ENCODE data around the gene RSRC2. TPM values are rescaled to one million over a fixed set of nuclear protein-coding genes. Genes with fewer than 3 reads are reported as not detected.
"Not testable (repeated sequence)": the region's sequence is repeated elsewhere in the genome, so short reads cannot be mapped to it uniquely, and the experiment has no call there.

The RSRC2 gene
- total RNA-seq, 1 experiment from 2014 or later = 64.9 TPM

DNA sequence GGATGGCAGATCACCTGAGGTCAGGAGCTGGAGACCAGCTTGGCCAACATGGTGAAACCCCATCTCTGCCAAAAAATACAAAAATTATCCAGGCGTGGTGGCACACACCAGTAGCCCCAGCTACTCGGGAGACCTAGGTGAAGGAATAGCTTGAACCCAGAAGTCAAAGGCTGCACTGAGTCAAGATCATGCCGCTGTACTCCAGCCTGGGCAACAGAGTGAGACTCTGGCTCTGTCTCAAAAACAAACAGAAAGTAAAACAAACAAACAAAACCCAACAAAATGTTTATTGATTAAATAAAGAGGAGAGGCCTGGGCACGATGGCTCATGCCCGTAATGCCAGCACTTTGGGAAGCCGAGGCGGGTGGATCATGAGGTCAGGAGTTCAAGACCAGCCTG is 31.5 kb downstream of the RSRC2 start:
- H3K36me3 Mint-ChIP-seq (ENCODE audit: insufficient read depth in 1 of 3, low read depth in 3 of 3) = peaks cover 21 to 47% (median 46%) of the 10 kb centered on the region in 3 experiments
- Histone ChIP-seq H4K5ac (ENCODE audit: insufficient read length, low read depth, low read length) (no peak overlapping the region), H3K4me1 (ENCODE audit: insufficient read depth, low read length) (no peaks in the 10 kb centered on the region), H2AK5ac (ENCODE audit: insufficient read length, low read length) (no peak overlapping the region), H3K9me3 (ENCODE audit: control insufficient read depth, low read depth, low read length) (no peaks in the 10 kb centered on the region), H3K4me2 (ENCODE audit: insufficient read depth, insufficient read length, low read length) (no peak overlapping the region), H3K79me2 (ENCODE audit: insufficient read depth, low read length) (no peaks in the 10 kb centered on the region; the same call in 1 of the 2 replicates), H4K20me1 (ENCODE audit: control insufficient read depth, insufficient read depth, insufficient read length) (no peaks in the 10 kb centered on the region), H2BK15ac (ENCODE audit: low read depth, low read length) (no peak overlapping the region), H2BK12ac (ENCODE audit: insufficient read length, low read depth, low read length) (no peak overlapping the region), H2BK5ac (ENCODE audit: insufficient read length, low read length) (no peak overlapping the region), H3K4ac (ENCODE audit: low read depth, low read length) (no peak overlapping the region), H3K23me2 (ENCODE audit: insufficient read length, low read depth, low read length, poor library complexity, severe bottlenecking) (no peaks in the 10 kb centered on the region), H3K18ac (ENCODE audit: insufficient read length, low read depth, low read length) (no peak overlapping the region), H3K27me3 (ENCODE audit: insufficient read depth, low read length) (no peaks in the 10 kb centered on the region), H3K23ac (ENCODE audit: insufficient read length, low read depth, low read length) (no peak overlapping the region), H2BK20ac (ENCODE audit: low read depth, low read length, poor library complexity, severe bottlenecking) (no peak overlapping the region), H2AFZ (ENCODE audit: low read length) (no peak overlapping the region), H3K14ac (ENCODE audit: insufficient read depth, low read length) (no peak overlapping the region), H3K79me1 (ENCODE audit: insufficient read depth, low read depth, low read length, poor library complexity, severe bottlenecking) (peaks cover 3% of the 10 kb centered on the region), H4K8ac (replicated peaks; ENCODE audit: insufficient read length, low read depth, low read length) (no peak overlapping the region), H3K9ac (ENCODE audit: extremely low read depth, insufficient read length, low read length) (no peak overlapping the region), H3K27ac (ENCODE audit: insufficient read length, low read depth, low read length) (no peak overlapping the region), H3T11ph (ENCODE audit: low read length) (no peak overlapping the region), H2BK120ac (ENCODE audit: low read depth, low read length, poor library complexity, severe bottlenecking) (no peak overlapping the region), H4K91ac (ENCODE audit: insufficient read length, low read depth, low read length) (no peak overlapping the region), H3K56ac (ENCODE audit: insufficient read length, low read depth, low read length) (no peak overlapping the region)
- no peak for DNase-seq
- H3K27ac Mint-ChIP-seq = no peak overlapping the region
- WGBS (ENCODE audit: extremely low coverage, insufficient read length, low lambda C conversion rate) = no CpG with 5 or more reads among the region's 7 CpGs
- H3K27me3 Mint-ChIP-seq (ENCODE audit: low read depth) = no peaks in the 10 kb centered on the region
- no peak for TF ChIP-seq CTCF (conservative IDR thresholded peaks at IDR 0.05)
- no peaks in the 10 kb centered on the region for H3K9me3 Mint-ChIP-seq
- H3K4me1 Mint-ChIP-seq = peaks cover 6 to 10% of the 10 kb centered on the region in 2 experiments
- no peak overlapping the region for H3K4me3 Mint-ChIP-seq

GRCh38 chr12:122493222-122493621 is 33.5 kb downstream of the RSRC2 start:
- not testable (repeated sequence) for H3K27ac ChIP-seq (ENCODE audit: insufficient read length, low read depth, low read length); H2BK20ac ChIP-seq (ENCODE audit: low read depth, low read length, poor library complexity, severe bottlenecking); H3K4me1 ChIP-seq (ENCODE audit: insufficient read depth, low read length); H3K27me3 ChIP-seq (ENCODE audit: insufficient read depth, low read length); H2BK120ac ChIP-seq (ENCODE audit: low read depth, low read length, poor library complexity, severe bottlenecking); H4K5ac ChIP-seq (ENCODE audit: insufficient read length, low read depth, low read length); H3K14ac ChIP-seq (ENCODE audit: insufficient read depth, low read length); H3K4ac ChIP-seq (ENCODE audit: low read depth, low read length); H2AFZ ChIP-seq (ENCODE audit: low read length); H3K4me3 Mint-ChIP-seq; H3K56ac ChIP-seq (ENCODE audit: insufficient read length, low read depth, low read length); H2BK15ac ChIP-seq (ENCODE audit: low read depth, low read length); H3K27me3 Mint-ChIP-seq (ENCODE audit: low read depth); H2BK12ac ChIP-seq (ENCODE audit: insufficient read length, low read depth, low read length); DNase-seq; H3K9me3 Mint-ChIP-seq; H3K27ac Mint-ChIP-seq; H4K20me1 ChIP-seq (ENCODE audit: control insufficient read depth, insufficient read depth, insufficient read length); H3K18ac ChIP-seq (ENCODE audit: insufficient read length, low read depth, low read length); H2BK5ac ChIP-seq (ENCODE audit: insufficient read length, low read length); H3K79me1 ChIP-seq (ENCODE audit: insufficient read depth, low read depth, low read length, poor library complexity, severe bottlenecking); H3K23ac ChIP-seq (ENCODE audit: insufficient read length, low read depth, low read length); H3K4me2 ChIP-seq (ENCODE audit: insufficient read depth, insufficient read length, low read length); H3K4me1 Mint-ChIP-seq; H4K8ac ChIP-seq (replicated peaks; ENCODE audit: insufficient read length, low read depth, low read length); H2AK5ac ChIP-seq (ENCODE audit: insufficient read length, low read length); H3T11ph ChIP-seq (ENCODE audit: low read length); H3K9me3 ChIP-seq (ENCODE audit: control insufficient read depth, low read depth, low read length); H3K23me2 ChIP-seq (ENCODE audit: insufficient read length, low read depth, low read length, poor library complexity, severe bottlenecking); H4K91ac ChIP-seq (ENCODE audit: insufficient read length, low read depth, low read length); H3K79me2 ChIP-seq (ENCODE audit: insufficient read depth, low read length); H3K9ac ChIP-seq (ENCODE audit: extremely low read depth, insufficient read length, low read length)
- H3K36me3 Mint-ChIP-seq (ENCODE audit: insufficient read depth in 1 of 3, low read depth in 3 of 3) = peaks cover 30 to 62% (median 57%) of the 10 kb centered on the region in 3 experiments; a peak in 6 of 7 replicates
- no CpG with 5 or more reads among the region's 6 CpGs for WGBS (ENCODE audit: extremely low coverage, insufficient read length, low lambda C conversion rate)
